Suprapubic skin (tissue), 3 donors: ENCODE data around the gene CCDC73.
"Not testable (repeated sequence)": the region's sequence is repeated elsewhere in the genome, so short reads cannot be mapped to it uniquely, and the experiment has no call there.

Source experiments
- POLR2A ChIP-seq, 2 donors: fragments of 450-650 bp; IDR thresholded peaks; one replicate each; pipeline ENCODE4 v1.6.1; 2017; ENCODE audit warnings: antibody characterized with exemption in 2 of 2, mild to moderate bottlenecking in 2 of 2, moderate library complexity in 2 of 2
- TF ChIP-seq, protein P1 (sequence below), 2 donors: fragments of 200-600 bp in 1 of 2; fragments of 450-650 bp in 1 of 2; sonication (generic) in 1 of 2; IDR thresholded peaks; one replicate each; pipeline ENCODE4 v1.5.1; 2016 to 2019; ENCODE audit warnings: antibody characterized with exemption in 2 of 2, mild to moderate bottlenecking in 1 of 2, moderate library complexity in 1 of 2

DNA sequence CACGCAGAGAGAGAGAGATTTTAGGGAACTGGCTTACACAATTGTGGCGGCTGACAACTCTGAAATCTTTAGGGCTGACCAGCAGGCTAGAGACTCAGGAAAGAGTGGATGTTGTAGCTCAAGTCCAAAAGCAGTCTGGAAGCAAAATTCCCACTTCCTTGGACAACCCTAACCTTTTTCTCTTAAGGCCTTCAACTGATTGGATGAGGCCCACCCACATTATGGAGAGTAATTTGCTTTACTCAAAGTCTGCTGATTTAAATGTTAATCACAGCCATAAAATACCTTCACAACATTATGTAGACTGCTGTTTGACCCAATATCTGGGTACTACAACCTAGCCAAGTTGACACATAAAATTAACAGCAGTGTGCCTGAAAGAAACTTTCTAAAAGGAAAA is 32.7 kb downstream of the CCDC73 start:
- TF ChIP-seq POLR2A (IDR thresholded peaks at IDR 0.05), result not testable (repeated sequence)
- TF ChIP-seq, protein P1, sequence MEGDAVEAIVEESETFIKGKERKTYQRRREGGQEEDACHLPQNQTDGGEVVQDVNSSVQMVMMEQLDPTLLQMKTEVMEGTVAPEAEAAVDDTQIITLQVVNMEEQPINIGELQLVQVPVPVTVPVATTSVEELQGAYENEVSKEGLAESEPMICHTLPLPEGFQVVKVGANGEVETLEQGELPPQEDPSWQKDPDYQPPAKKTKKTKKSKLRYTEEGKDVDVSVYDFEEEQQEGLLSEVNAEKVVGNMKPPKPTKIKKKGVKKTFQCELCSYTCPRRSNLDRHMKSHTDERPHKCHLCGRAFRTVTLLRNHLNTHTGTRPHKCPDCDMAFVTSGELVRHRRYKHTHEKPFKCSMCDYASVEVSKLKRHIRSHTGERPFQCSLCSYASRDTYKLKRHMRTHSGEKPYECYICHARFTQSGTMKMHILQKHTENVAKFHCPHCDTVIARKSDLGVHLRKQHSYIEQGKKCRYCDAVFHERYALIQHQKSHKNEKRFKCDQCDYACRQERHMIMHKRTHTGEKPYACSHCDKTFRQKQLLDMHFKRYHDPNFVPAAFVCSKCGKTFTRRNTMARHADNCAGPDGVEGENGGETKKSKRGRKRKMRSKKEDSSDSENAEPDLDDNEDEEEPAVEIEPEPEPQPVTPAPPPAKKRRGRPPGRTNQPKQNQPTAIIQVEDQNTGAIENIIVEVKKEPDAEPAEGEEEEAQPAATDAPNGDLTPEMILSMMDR (IDR thresholded peaks at IDR 0.05), result not testable (repeated sequence)
